Kidney (tissue), 14 donors: ENCODE data around the gene LRRC30. TPM values are rescaled to one million over a fixed set of nuclear protein-coding genes. Genes with fewer than 3 reads are reported as not detected.

Source experiments
- DNase-seq, 5 donors: peaks; one replicate each; pipeline ENCODE4 v3.0.0-alpha.2; 2013 to 2020
- FAIRE-seq: peaks from 2 replicates; lab custom pipeline; 2012; peaks lifted over from hg19 to GRCh38; lab: Jason Lieb, UNC
- H3K27ac ChIP-seq, 2 donors: one replicate each; pipeline ENCODE4 v1.7.0; 2013; ENCODE audit warnings: low read depth in 2 of 2, low read length in 2 of 2, inconsistent platforms in 1 of 2
- H3K27me3 ChIP-seq: one replicate; pipeline ENCODE4 v1.7.1; 2013; ENCODE audit warnings: low read length, inconsistent platforms; ENCODE audit not compliant: control insufficient read depth, insufficient read depth
- H3K36me3 ChIP-seq, 3 donors: one replicate each; pipeline versions ENCODE4 v1.7.0 to v1.7.1; 2013; ENCODE audit warnings: low read length in 3 of 3, control low read depth in 1 of 3, inconsistent platforms in 1 of 3; ENCODE audit not compliant: insufficient read depth in 3 of 3, control insufficient read depth in 2 of 3
- H3K4me1 ChIP-seq, 3 donors: one replicate each; pipeline versions ENCODE4 v1.7.0 to v1.7.1; 2013; ENCODE audit warnings: low read length in 3 of 3, inconsistent platforms in 1 of 3, low read depth in 1 of 3; ENCODE audit not compliant: control insufficient read depth in 2 of 3, insufficient read depth in 2 of 3
- H3K4me3 ChIP-seq, 3 donors: one replicate each; pipeline versions ENCODE4 v1.7.0 to v1.8.1; 2013; ENCODE audit warnings: low read length in 3 of 3, control low read depth in 1 of 3, inconsistent platforms in 1 of 3
- H3K9ac ChIP-seq, 3 donors: one replicate each; pipeline versions ENCODE4 v1.7.0 to v1.7.1; 2013; ENCODE audit warnings: low read length in 3 of 3, control low read depth in 1 of 3, inconsistent platforms in 1 of 3
- H3K9me3 ChIP-seq, 3 donors: one replicate each; pipeline versions ENCODE4 v1.7.0 to v1.7.1; 2013; ENCODE audit warnings: low read length in 3 of 3, control low read depth in 1 of 3, inconsistent platforms in 1 of 3; ENCODE audit not compliant: control insufficient read depth in 2 of 3, insufficient read depth in 1 of 3
- intact Hi-C: fragments of 100-400 bp; cut with DNase I; formaldehyde crosslinking; loops from one replicate; pipeline ENCODE4 v1.11.1; 2022
- polyA plus RNA-seq: library from polyadenylated mRNA; stranded (reverse); fragments of 350-450 nt; fragmentation: Illumina TruSeq; extraction: RNeasy Lipid Tissue Mini Kit (QIAGEN cat#74804); gene quantifications from one replicate; pipeline ENCODE4 v1.2.3, GENCODE V29; 2014; ENCODE audit warnings: low read depth, low replicate concordance; ENCODE audit not compliant: insufficient read depth
- total RNA-seq: library from RNA; stranded (reverse); fragmentation: NEBNext Ultra II Directional; extraction: Animal tissue kit (Norgen Biotek cat#: 25700); gene quantifications from one replicate; pipeline ENCODE4 v1.2.1, GENCODE V29; 2021
- TF ChIP-seq, protein P1 (sequence below): IDR thresholded peaks from 3 replicates; pipeline ENCODE4 v1.5.1; 2012; ENCODE audit warnings: mild to moderate bottlenecking, moderate library complexity, borderline replicate concordance; ENCODE audit not compliant: insufficient read depth; ENCODE audit errors: extremely low read depth
- donor health status: control.
- donor health status: control.
- donor health status: control.
- donor health status: control.
- donor health status: control.
- donor health status: DM: yes; HTN: yes; CAD: no.
- donor health status: Normal renal cell carcinoma (clear cell type).

The LRRC30 gene
- total and polyA plus RNA-seq, 2 donors from 2014 or later, result not detected

DNA sequence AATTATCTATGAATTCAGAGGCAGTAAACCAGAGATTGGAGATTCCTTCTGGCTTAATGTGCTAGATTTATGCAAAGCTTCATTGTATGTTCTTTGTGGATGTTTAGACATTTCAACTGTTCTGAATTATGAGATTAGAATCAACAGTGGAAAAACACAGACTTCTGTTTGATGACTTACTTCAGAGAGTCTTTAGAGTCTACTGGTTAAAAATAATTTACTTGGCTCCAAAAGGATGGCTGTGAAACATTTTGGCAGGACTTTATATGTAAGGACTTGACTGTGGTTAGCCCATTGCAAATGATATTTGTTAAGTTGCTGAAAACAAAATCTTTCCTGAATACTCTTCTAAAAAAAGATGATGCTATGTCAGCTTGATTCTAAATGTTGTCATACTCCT lies 25.5 kb upstream of the LRRC30 start:
- Histone ChIP-seq H3K27me3 (no peaks in the 10 kb centered on the region), H3K27ac (peak overlapping the region in 1 of 2 donors; percentile 52), H3K9ac (no peak overlapping the region), H3K4me1 (peaks cover 0 to 2% (median 0%) of the 10 kb centered on the region in 3 donors), H3K9me3 (no peaks in the 10 kb centered on the region), H3K4me3 (no peak overlapping the region), H3K36me3 (no peaks in the 10 kb centered on the region)
- no peak for FAIRE-seq
- peak in 1 of 5 donors; percentile 61 for DNase-seq
- TF ChIP-seq, protein P1, sequence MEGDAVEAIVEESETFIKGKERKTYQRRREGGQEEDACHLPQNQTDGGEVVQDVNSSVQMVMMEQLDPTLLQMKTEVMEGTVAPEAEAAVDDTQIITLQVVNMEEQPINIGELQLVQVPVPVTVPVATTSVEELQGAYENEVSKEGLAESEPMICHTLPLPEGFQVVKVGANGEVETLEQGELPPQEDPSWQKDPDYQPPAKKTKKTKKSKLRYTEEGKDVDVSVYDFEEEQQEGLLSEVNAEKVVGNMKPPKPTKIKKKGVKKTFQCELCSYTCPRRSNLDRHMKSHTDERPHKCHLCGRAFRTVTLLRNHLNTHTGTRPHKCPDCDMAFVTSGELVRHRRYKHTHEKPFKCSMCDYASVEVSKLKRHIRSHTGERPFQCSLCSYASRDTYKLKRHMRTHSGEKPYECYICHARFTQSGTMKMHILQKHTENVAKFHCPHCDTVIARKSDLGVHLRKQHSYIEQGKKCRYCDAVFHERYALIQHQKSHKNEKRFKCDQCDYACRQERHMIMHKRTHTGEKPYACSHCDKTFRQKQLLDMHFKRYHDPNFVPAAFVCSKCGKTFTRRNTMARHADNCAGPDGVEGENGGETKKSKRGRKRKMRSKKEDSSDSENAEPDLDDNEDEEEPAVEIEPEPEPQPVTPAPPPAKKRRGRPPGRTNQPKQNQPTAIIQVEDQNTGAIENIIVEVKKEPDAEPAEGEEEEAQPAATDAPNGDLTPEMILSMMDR, result no peak
- intact Hi-C loops, result no loop called here

DNA sequence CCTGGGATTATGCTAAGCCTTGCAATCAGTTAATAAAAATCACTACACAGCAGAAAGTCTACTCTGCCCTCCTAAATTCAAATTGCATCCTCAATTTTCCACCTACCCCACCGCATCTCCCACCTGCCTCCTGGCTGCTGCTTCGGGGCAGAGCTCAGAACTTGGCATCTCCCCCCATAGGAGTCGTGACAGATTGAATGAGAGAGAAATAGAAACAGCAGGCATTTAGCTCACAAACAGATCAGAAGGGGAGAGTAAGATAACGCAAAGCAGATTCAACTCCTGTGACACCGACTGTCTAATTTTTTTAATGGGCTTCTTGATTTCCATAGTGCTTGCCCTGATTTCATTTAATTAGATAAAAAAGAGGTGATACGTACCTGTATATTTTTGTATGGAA lies 24.7 kb upstream of the LRRC30 start:
- Histone ChIP-seq H3K27me3 (no peaks in the 10 kb centered on the region), H3K27ac (no peak overlapping the region), H3K9ac (no peak overlapping the region), H3K4me1 (peaks cover 0 to 2% (median 0%) of the 10 kb centered on the region in 3 donors), H3K4me3 (no peak overlapping the region), H3K9me3 (no peaks in the 10 kb centered on the region), H3K36me3 (no peaks in the 10 kb centered on the region)
- TF ChIP-seq, protein P1, result no peak
- FAIRE-seq, result no peak
- no peak for DNase-seq
- intact Hi-C loops, result no loop called here

DNA sequence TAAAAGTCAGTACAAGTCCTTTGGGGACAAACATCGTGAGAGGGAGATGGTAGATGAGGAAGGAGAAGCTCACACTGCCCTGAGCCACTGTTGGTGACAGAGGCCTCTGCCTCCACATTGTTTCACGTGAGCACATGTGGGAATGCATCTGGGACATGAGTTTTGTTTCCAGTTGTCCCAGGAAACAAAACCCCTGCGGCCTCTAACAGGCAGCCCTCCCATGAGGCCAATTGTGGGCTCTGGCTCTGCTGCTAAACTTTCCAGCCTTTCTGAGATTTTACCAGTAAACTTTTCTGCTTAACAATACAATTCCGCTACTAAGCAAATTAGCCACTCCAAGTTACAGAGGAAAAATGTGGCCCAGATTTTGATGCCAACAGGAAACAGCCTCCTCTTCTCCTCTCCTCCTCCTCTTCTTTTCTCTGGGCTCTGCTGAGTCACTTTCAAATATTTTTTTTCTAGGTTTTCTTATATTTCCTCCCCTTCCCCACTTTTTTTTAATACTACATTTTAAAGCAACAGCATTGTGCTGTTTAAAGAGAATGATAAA lies 23.4 kb upstream of the LRRC30 start:
- TF ChIP-seq, protein P1, result no peak
- H3K9me3 ChIP-seq, result no peaks in the 10 kb centered on the region
- no peak overlapping the region for H3K9ac ChIP-seq
- DNase-seq (no peak), FAIRE-seq (no peak)
- no peak overlapping the region for H3K4me3 ChIP-seq
- no peaks in the 10 kb centered on the region for H3K36me3 ChIP-seq
- no peaks in the 10 kb centered on the region for H3K27me3 ChIP-seq
- H3K27ac ChIP-seq, result no peak overlapping the region
- intact Hi-C loops, result no loop called here
- peaks cover 0 to 2% (median 0%) of the 10 kb centered on the region in 3 donors for H3K4me1 ChIP-seq
